ENCODE results near the gene IL1B.

- no peak for TF ChIP-seq CTCF (IDR thresholded peaks at IDR 0.05)
- no peak for TF ChIP-seq POLR2A (IDR thresholded peaks at IDR 0.05; ENCODE audit: low read depth)
- no peak for TF ChIP-seq POLR2AphosphoS5 (IDR thresholded peaks at IDR 0.05)
These were observed 43.1 kb downstream of the IL1B start for GRCh38 chr2:112793449-112793978.

Data from esophagus muscularis mucosa (tissue), 3 donors.